Liver (tissue), 9 donors: ENCODE data around the gene AJM1. TPM values are rescaled to one million over a fixed set of nuclear protein-coding genes. Genes with fewer than 3 reads are reported as not detected.

ENCODE experiments used
- DNase-seq: peaks from one replicate; pipeline ENCODE4 v3.0.0-alpha.2; 2017; ENCODE audit warnings: low spot score
- H3K27ac ChIP-seq, 2 donors: one replicate each; pipeline ENCODE4 v1.7.0; 2013; ENCODE audit warnings: inconsistent platforms in 2 of 2, low read length in 2 of 2, control low read depth in 1 of 2, low read depth in 1 of 2, mild to moderate bottlenecking in 1 of 2
- H3K27me3 ChIP-seq, 4 donors: one replicate each; pipeline versions ENCODE4 v1.6.1 to v1.7.0; 2013; ENCODE audit warnings: low read length in 3 of 4, inconsistent platforms in 1 of 4, mild to moderate bottlenecking in 1 of 4, moderate library complexity in 1 of 4; ENCODE audit not compliant: control insufficient read depth in 4 of 4, insufficient read depth in 4 of 4
- H3K36me3 ChIP-seq, 4 donors: one replicate each; pipeline versions ENCODE4 v1.6.1 to v1.7.0; 2013; ENCODE audit warnings: low read length in 3 of 4, mild to moderate bottlenecking in 3 of 4, low read depth in 1 of 4, moderate library complexity in 1 of 4; ENCODE audit not compliant: control insufficient read depth in 4 of 4, insufficient read depth in 3 of 4
- H3K4me1 ChIP-seq, 4 donors: one replicate each; pipeline versions ENCODE4 v1.6.1 to v1.7.0; 2013; ENCODE audit warnings: low read length in 3 of 4, mild to moderate bottlenecking in 3 of 4, moderate library complexity in 1 of 4; ENCODE audit not compliant: control insufficient read depth in 4 of 4, insufficient read depth in 4 of 4
- H3K4me3 ChIP-seq, 3 donors: one replicate each; pipeline versions ENCODE4 v1.6.1 to v1.7.0; 2013; ENCODE audit warnings: low read length in 3 of 3, control low read depth in 1 of 3, low read depth in 1 of 3, mild to moderate bottlenecking in 1 of 3
- H3K9ac ChIP-seq, 2 donors: one replicate each; pipeline ENCODE4 v1.7.0; 2013; ENCODE audit warnings: low read length in 2 of 2, mild to moderate bottlenecking in 2 of 2, moderate library complexity in 2 of 2, control low read depth in 1 of 2, low read depth in 1 of 2
- H3K9me3 ChIP-seq, 4 donors: one replicate each; pipeline versions ENCODE4 v1.6.1 to v1.7.0; 2013; ENCODE audit warnings: low read length in 3 of 4; ENCODE audit not compliant: control insufficient read depth in 4 of 4
- CTCF ChIP-seq: fragments of 150-350 bp; IDR thresholded peaks from 2 replicates; pipeline ENCODE4 v1.5.1; 2017; ENCODE audit warnings: improper control_type of control experiment, low read depth, low read length; ENCODE audit not compliant: missing input control
- EGR1 ChIP-seq, 2 donors: IDR thresholded peaks; 2 replicates each; pipeline ENCODE4 v1.6.1; 2016 to 2018; ENCODE audit warnings: antibody characterized with exemption in 2 of 2, low read depth in 2 of 2
- FOXA2 ChIP-seq: IDR thresholded peaks from 2 replicates; pipeline ENCODE4 v1.6.1; 2016; ENCODE audit warnings: antibody characterized with exemption
- GABPA ChIP-seq, 2 donors: IDR thresholded peaks in 1 of 2; conservative IDR thresholded peaks in 1 of 2; 2 replicates each; pipeline ENCODE4 v1.6.1; 2016; ENCODE audit warnings: antibody characterized with exemption in 2 of 2, mild to moderate bottlenecking in 1 of 2, moderate library complexity in 1 of 2
- HNF4A ChIP-seq, 2 donors: conservative IDR thresholded peaks; 2 replicates each; pipeline ENCODE4 v1.6.1; 2016; ENCODE audit warnings: antibody characterized with exemption in 2 of 2, mild to moderate bottlenecking in 2 of 2
- HNF4G ChIP-seq: IDR thresholded peaks from 2 replicates; pipeline ENCODE4 v1.6.1; 2016; ENCODE audit warnings: antibody characterized with exemption
- JUND ChIP-seq, 2 donors: IDR thresholded peaks; 2 replicates each; pipeline ENCODE4 v1.6.1; 2016; ENCODE audit warnings: antibody characterized with exemption in 2 of 2
- REST ChIP-seq: IDR thresholded peaks from 2 replicates; pipeline ENCODE4 v1.6.1; 2016; ENCODE audit warnings: antibody characterized with exemption, mild to moderate bottlenecking
- RXRA ChIP-seq, 2 donors: IDR thresholded peaks; 2 replicates each; pipeline ENCODE4 v1.6.1; 2017 to 2018; ENCODE audit warnings: antibody characterized with exemption in 2 of 2, mild to moderate bottlenecking in 1 of 2
- SP1 ChIP-seq: IDR thresholded peaks from 2 replicates; pipeline ENCODE4 v1.6.1; 2018; ENCODE audit warnings: antibody characterized with exemption, mild to moderate bottlenecking
- YY1 ChIP-seq: IDR thresholded peaks from 2 replicates; pipeline ENCODE4 v1.6.1; 2016; ENCODE audit warnings: antibody characterized with exemption, mild to moderate bottlenecking
- ZBTB33 ChIP-seq: IDR thresholded peaks from 2 replicates; pipeline ENCODE4 v1.6.1; 2016; ENCODE audit warnings: antibody characterized with exemption
- WGBS: extraction: QIAGEN DNeasy Blood & Tissue Kit; methylation state at CpG from one replicate; pipeline ENCODE4 v1.1.7; 2013; 5-methylcytosine and 5-hydroxymethylcytosine counted together
- polyA plus RNA-seq, 2 donors: library from polyadenylated mRNA; stranded (reverse) in 1 of 2; unstranded in 1 of 2; fragments of 200-250 nt in 1 of 2; fragments of >200 nt in 1 of 2; fragmentation: Nextera tagmentation in 1 of 2; extraction: Ambion mirVana in 1 of 2; gene quantifications; one replicate each; pipeline versions ENCODE4 v1.2.1 to v1.2.3, GENCODE V29; 2013 to 2015
- total RNA-seq, 2 donors: library from RNA; depleted of rRNA; stranded (reverse); fragments of >200 nt; gene quantifications; one replicate each; pipeline ENCODE4 v1.2.3, GENCODE V29; 2014
- TF ChIP-seq, protein P1 (sequence below): IDR thresholded peaks from 2 replicates; pipeline ENCODE4 v1.6.1; 2016; ENCODE audit warnings: antibody characterized with exemption
- donor health status: healthy.
- donor health status: healthy.
- donor health status: healthy.
- donor health status: healthy.
- donor health status: healthy.

The AJM1 gene
- total and polyA plus RNA-seq, 4 donors = 0.56 to 2.3 (median 0.82) TPM

GRCh38 chr9:136829981-136830885, 12.0 kb upstream of the AJM1 start:
- H3K9me3 ChIP-seq = no peaks in the 10 kb centered on the region
- H3K36me3 ChIP-seq = peaks cover 12 to 59% (median 23%) of the 10 kb centered on the region in 4 donors
- no peaks in the 10 kb centered on the region for H3K4me1 ChIP-seq
- H3K4me3 ChIP-seq = no peak overlapping the region
- no peak for DNase-seq
- WGBS = 93% methylated on average over 41 of the region's 41 CpGs
- TF ChIP-seq RXRA (IDR thresholded peaks at IDR 0.05) (no peak), SP1 (no peak), REST (no peak), CTCF (no peak), GABPA (IDR thresholded peaks at IDR 0.05 in 1 of 2, conservative IDR thresholded peaks at IDR 0.05 in 1 of 2) (no peak), ZBTB33 (no peak), HNF4G (no peak), YY1 (no peak), EGR1 (IDR thresholded peaks at IDR 0.05; ENCODE audit: low read depth in 2 of 2) (no peak), FOXA2 (no peak), JUND (IDR thresholded peaks at IDR 0.05) (no peak), HNF4A (conservative IDR thresholded peaks at IDR 0.05) (no peak)
- TF ChIP-seq, protein P1, sequence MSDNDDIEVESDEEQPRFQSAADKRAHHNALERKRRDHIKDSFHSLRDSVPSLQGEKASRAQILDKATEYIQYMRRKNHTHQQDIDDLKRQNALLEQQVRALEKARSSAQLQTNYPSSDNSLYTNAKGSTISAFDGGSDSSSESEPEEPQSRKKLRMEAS = no peak
- H3K27me3 ChIP-seq = no peaks in the 10 kb centered on the region
- no peak overlapping the region for H3K27ac ChIP-seq
- H3K9ac ChIP-seq = no peak overlapping the region
